ENCODE measurements around the gene NPTX1.

GRCh38 chr17:80517641-80518040 is 41.2 kb upstream of the NPTX1 start:
- TF ChIP-seq CTCF (conservative IDR thresholded peaks at IDR 0.05; ENCODE audit: low read length) (no peak), EZH2phosphoT487 (IDR thresholded peaks at IDR 0.05; ENCODE audit: borderline replicate concordance, low read depth, low read length) (no peak)
